ENCODE measurements around the gene MARVELD1.

GRCh38 chr10:97721871-97722780 is 8.6 kb downstream of the MARVELD1 start:
- TF ChIP-seq CTCF (IDR thresholded peaks at IDR 0.05) = no peak
- TF ChIP-seq POLR2A (IDR thresholded peaks at IDR 0.05) = no peak

Data from testis (tissue), 2 donors.